B cell (primary cell): ENCODE results near the gene TBRG1. TPM values are rescaled to one million over a fixed set of nuclear protein-coding genes. Genes with fewer than 3 reads are reported as not detected.

Experiments
- ATAC-seq: fragments of 200-7000 bp; cut with Tn5 transposase; one replicate; pipeline ENCODE4 v1.10.0; 2021; ENCODE audit warnings: low read depth, mild to moderate bottlenecking, moderate number of reproducible peaks, moderate library complexity
- CTCF ChIA-PET: fragments of 350-600 bp; sonication (Branson Sonifier 250); formaldehyde crosslinking; loops from one replicate; lab custom pipeline; 2021; ENCODE audit warnings: antibody characterized with exemption, inconsistent platforms; lab: Charles Lee
- POLR2A ChIA-PET: fragments of 350-600 bp; sonication (Branson Sonifier 250); formaldehyde crosslinking; loops from one replicate; lab custom pipeline; 2021; ENCODE audit warnings: antibody characterized with exemption; lab: Charles Lee
- DNase-seq: peaks from one replicate; pipeline ENCODE4 v3.0.0; 2013
- H2AFZ ChIP-seq: 2 replicates; pipeline ENCODE4 v1.6.1; 2012; ENCODE audit warnings: mild to moderate bottlenecking, low read depth, low read length; ENCODE audit not compliant: insufficient read depth, poor library complexity, severe bottlenecking
- H3K27ac ChIP-seq, 2 donors: 1 replicate in 1 of 2; 2 replicates in 1 of 2; pipeline ENCODE4 v1.5.1; 2012 to 2013; ENCODE audit warnings: low read length in 2 of 2, mild to moderate bottlenecking in 2 of 2, moderate library complexity in 1 of 2
- H3K27me3 ChIP-seq, 4 experiments: fragments of 200-600 bp in 1 of 4; sonication (generic) in 1 of 4; replicated peaks in 1 of 4; 1 replicate in 2 of 4; 2 replicates in 2 of 4; pipeline versions ENCODE4 v1.6.1 to v1.7.0; 2013 to 2016; ENCODE audit warnings: low read length in 3 of 4, mild to moderate bottlenecking in 2 of 4, mixed read lengths in 1 of 4, moderate library complexity in 1 of 4; ENCODE audit not compliant: insufficient read depth in 4 of 4, control insufficient read depth in 3 of 4; ENCODE audit errors: control extremely low read depth in 1 of 4
- H3K36me3 ChIP-seq, 2 experiments: replicated peaks in 1 of 2; 1 replicate in 1 of 2; 2 replicates in 1 of 2; pipeline versions ENCODE4 v1.6.1 to v1.7.1; 2013; ENCODE audit warnings: low read length in 1 of 2; ENCODE audit not compliant: insufficient read depth in 2 of 2, control insufficient read depth in 1 of 2; ENCODE audit errors: control extremely low read depth in 1 of 2, extremely low read depth in 1 of 2
- H3K4me1 ChIP-seq, 2 donors: fragments of 200-600 bp in 1 of 2; sonication (generic) in 1 of 2; 1 replicate in 1 of 2; 2 replicates in 1 of 2; pipeline versions ENCODE4 v1.5.1 to v1.6.1; 2013 to 2017; ENCODE audit warnings: low read length in 2 of 2; ENCODE audit not compliant: control insufficient read depth in 2 of 2, insufficient read depth in 2 of 2
- H3K4me2 ChIP-seq: replicated peaks from 2 replicates; pipeline ENCODE3; 2012; ENCODE audit warnings: mild to moderate bottlenecking, low read depth, low read length; ENCODE audit not compliant: poor library complexity, severe bottlenecking
- H3K4me3 ChIP-seq, 5 experiments: fragments of 200-600 bp in 1 of 5; sonication (generic) in 1 of 5; 1 replicate in 3 of 5; 2 replicates in 2 of 5; pipeline versions ENCODE4 v1.5.1 to v1.7.0; 2011 to 2016; ENCODE audit warnings: low read length in 4 of 5, mild to moderate bottlenecking in 4 of 5, low read depth in 2 of 5, control low read depth in 1 of 5, moderate library complexity in 1 of 5; ENCODE audit not compliant: insufficient read depth in 1 of 5; ENCODE audit errors: control extremely low read depth in 1 of 5, extremely low read depth in 1 of 5
- H3K79me2 ChIP-seq: fragments of 200-600 bp; sonication (generic); one replicate; pipeline ENCODE4 v1.6.0; 2016; ENCODE audit warnings: low read length; ENCODE audit not compliant: control insufficient read depth, insufficient read depth
- H3K9ac ChIP-seq: fragments of 200-600 bp; sonication (generic); 2 replicates; pipeline ENCODE4 v1.6.1; 2017; ENCODE audit warnings: mild to moderate bottlenecking, low read length, moderate library complexity
- H3K9me3 ChIP-seq, 3 donors: one replicate each; pipeline versions ENCODE4 v1.6.1 to v1.7.1; 2013; ENCODE audit warnings: low read length in 2 of 3; ENCODE audit not compliant: control insufficient read depth in 2 of 3, insufficient read depth in 1 of 3; ENCODE audit errors: control extremely low read depth in 1 of 3
- H4K20me1 ChIP-seq: 2 replicates; pipeline ENCODE4 v1.6.0; 2012; ENCODE audit warnings: mild to moderate bottlenecking, low read length; ENCODE audit not compliant: insufficient read depth, control insufficient read depth, poor library complexity, severe bottlenecking
- H3K27ac Mint-ChIP-seq: one replicate; pipeline ENCODE4 v1.8.0; 2021; ENCODE audit warnings: mixed read lengths
- H3K27me3 Mint-ChIP-seq: one replicate; pipeline ENCODE4 v1.8.0; 2021; ENCODE audit warnings: mixed read lengths
- H3K4me1 Mint-ChIP-seq: one replicate; pipeline ENCODE4 v1.8.0; 2021; ENCODE audit warnings: mixed read lengths
- H3K4me3 Mint-ChIP-seq: one replicate; pipeline ENCODE4 v1.8.0; 2021; ENCODE audit warnings: mixed read lengths
- H3K9me3 Mint-ChIP-seq: one replicate; pipeline ENCODE4 v1.8.0; 2022; ENCODE audit warnings: mixed read lengths; ENCODE audit not compliant: insufficient read depth
- CTCF ChIP-seq: fragments of 200-600 bp; IDR thresholded peaks from one replicate; pipeline ENCODE4 v1.8.0; 2022; ENCODE audit warnings: antibody characterized with exemption, mild to moderate bottlenecking
- EZH2 ChIP-seq: IDR thresholded peaks from 2 replicates; pipeline ENCODE4 v1.6.1; 2012; ENCODE audit warnings: borderline replicate concordance, low read depth, mild to moderate bottlenecking, moderate library complexity, low read length; ENCODE audit not compliant: insufficient read depth, poor library complexity, severe bottlenecking
- whole genome bisulfite sequencing: methylation state at CpG from one replicate; pipeline ENCODE4 v1.1.5; 2013; ENCODE audit warnings: missing lambda C conversion rate; ENCODE audit not compliant: insufficient coverage; 5-methylcytosine and 5-hydroxymethylcytosine counted together
- intact Hi-C: fragments of 100-400 bp; cut with micrococcal nuclease; formaldehyde crosslinking; loops from one replicate; pipeline ENCODE4 v1.10.0; 2022
- polyA plus RNA-seq: library from polyadenylated mRNA; depleted of rRNA; stranded (reverse); fragments of >200 nt; gene quantifications from 2 replicates; pipeline ENCODE4 v1.2.3, GENCODE V29; 2012
- total RNA-seq, 2 donors: library from RNA; stranded (reverse); fragments of 120-200 nt in 1 of 2; gene quantifications; 1 replicate in 1 of 2; 2 replicates in 1 of 2; pipeline versions ENCODE4 v1.2.3 to v1.2.4, GENCODE V29; 2013 to 2022

Gene TBRG1
- total and polyA plus RNA-seq, 2 donors (not counting 1 experiment from before 2014, with no cell fraction given) = 68.2 to 71.5 TPM

- no peak for DNase-seq
- no peak for TF ChIP-seq EZH2
- no peak for TF ChIP-seq CTCF
- H3K27ac ChIP-seq = no peak overlapping the region
- ChIA-PET CTCF (no interaction called here), POLR2A (no interaction called here)
- no peaks in the 10 kb centered on the region for H3K9me3 ChIP-seq
- intact Hi-C loops = no loop called here
- H3K36me3 ChIP-seq = no peaks in the 10 kb centered on the region
- H3K9ac ChIP-seq = no peak overlapping the region
- H4K20me1 ChIP-seq = no peaks in the 10 kb centered on the region
- H3K9me3 Mint-ChIP-seq = no peaks in the 10 kb centered on the region
- H3K4me3 ChIP-seq = no peak overlapping the region
- ATAC-seq = no peak
- 94% methylated on average over 2 of the region's 2 CpGs for WGBS
- H3K4me1 ChIP-seq = no peaks in the 10 kb centered on the region
- peaks cover 23% of the 10 kb centered on the region for H3K27me3 Mint-ChIP-seq
- H3K4me2 ChIP-seq = no peak overlapping the region
- H3K27ac Mint-ChIP-seq = no peak overlapping the region
- H3K4me1 Mint-ChIP-seq = no peaks in the 10 kb centered on the region
- no peaks in the 10 kb centered on the region for H3K79me2 ChIP-seq
- H2AFZ ChIP-seq = no peak overlapping the region
- no peak overlapping the region for H3K4me3 Mint-ChIP-seq
- H3K27me3 ChIP-seq = peaks cover 0 to 5% (median 1%) of the 10 kb centered on the region in 4 experiments
These were observed 31.2 kb upstream of the TBRG1 start for GRCh38 chr11:124591430-124591829.

GRCh38 chr11:124592627-124593026, 30.0 kb upstream of the TBRG1 start:
- no peaks in the 10 kb centered on the region for H3K4me1 ChIP-seq
- Mint-ChIP-seq H3K9me3 (no peaks in the 10 kb centered on the region), H3K27ac (no peak overlapping the region), H3K4me1 (no peaks in the 10 kb centered on the region), H3K4me3 (no peak overlapping the region), H3K27me3 (peaks cover 23% of the 10 kb centered on the region)
- TF ChIP-seq CTCF (no peak), EZH2 (no peak)
- H3K27me3 ChIP-seq = peaks cover 0 to 5% (median 3%) of the 10 kb centered on the region in 4 experiments
- H3K9me3 ChIP-seq = no peaks in the 10 kb centered on the region
- H3K9ac ChIP-seq = no peak overlapping the region
- H3K79me2 ChIP-seq = no peaks in the 10 kb centered on the region
- no peak overlapping the region for H2AFZ ChIP-seq
- ChIA-PET POLR2A (no interaction called here), CTCF (interaction anchor here (0.8 kb wide), 1 partner anchor 528 kb away, joined by 3 read pairs; no protein-coding TSS in a partner anchor)
- no peaks in the 10 kb centered on the region for H3K36me3 ChIP-seq
- H3K4me3 ChIP-seq = no peak overlapping the region
- WGBS = 78% methylated on average over 3 of the region's 6 CpGs
- intact Hi-C loops = no loop called here
- DNase-seq (no peak), ATAC-seq (no peak)
- H3K4me2 ChIP-seq = no peak overlapping the region
- H4K20me1 ChIP-seq = no peaks in the 10 kb centered on the region
- H3K27ac ChIP-seq = no peak overlapping the region
